Vagina (tissue), 2 donors: ENCODE measurements around the gene WFDC10B. TPM values are rescaled to one million over a fixed set of nuclear protein-coding genes. Genes with fewer than 3 reads are reported as not detected.
"Not testable (repeated sequence)": the region's sequence is repeated elsewhere in the genome, so short reads cannot be mapped to it uniquely, and the experiment has no call there.

ENCODE experiments used
- DNase-seq, 2 donors: peaks; one replicate each; pipeline ENCODE4 v3.0.0-alpha.2; 2017; ENCODE audit errors: extremely low spot score in 2 of 2
- H3K27ac ChIP-seq: fragments of 200-600 bp; sonication (generic); one replicate; pipeline ENCODE4 v1.5.1; 2019
- H3K27me3 ChIP-seq: fragments of 200-600 bp; sonication (generic); one replicate; pipeline ENCODE4 v1.5.1; 2019
- H3K36me3 ChIP-seq, 2 donors: fragments of 200-600 bp; sonication (generic); one replicate each; pipeline ENCODE4 v1.5.1; 2017 to 2019
- H3K4me1 ChIP-seq: fragments of 200-600 bp; sonication (generic); one replicate; pipeline ENCODE4 v1.5.1; 2019
- H3K4me3 ChIP-seq, 2 donors: fragments of 200-600 bp; sonication (generic); 1 replicate in 1 of 2; 2 replicates in 1 of 2; pipeline ENCODE4 v1.5.1; 2016 to 2019
- H3K9me3 ChIP-seq: fragments of 200-600 bp; sonication (generic); one replicate; pipeline ENCODE4 v1.5.1; 2019
- CTCF ChIP-seq, 3 experiments: fragments of 450-650 bp in 2 of 3; fragments of 200-600 bp in 1 of 3; sonication (generic) in 1 of 3; IDR thresholded peaks; one replicate each; pipeline ENCODE4 v1.5.1; 2017 to 2019; ENCODE audit warnings: antibody characterized with exemption in 3 of 3, mild to moderate bottlenecking in 2 of 3, moderate library complexity in 2 of 3
- POLR2A ChIP-seq, 2 donors: fragments of 450-650 bp; IDR thresholded peaks; one replicate each; pipeline ENCODE4 v1.6.1; 2017; ENCODE audit warnings: antibody characterized with exemption in 2 of 2, mild to moderate bottlenecking in 2 of 2, moderate library complexity in 2 of 2
- POLR2AphosphoS5 ChIP-seq, 2 donors: sonication (generic); formaldehyde crosslinking; IDR thresholded peaks; one replicate each; pipeline ENCODE4 v1.9.0; 2017; ENCODE audit warnings: antibody characterized with exemption in 2 of 2, mild to moderate bottlenecking in 2 of 2, low read depth in 1 of 2; ENCODE audit not compliant: insufficient read depth in 1 of 2
- intact Hi-C: fragments of 100-400 bp; cut with DNase I; formaldehyde crosslinking; loops from one replicate; pipeline ENCODE4 v1.15.1; 2023
- total RNA-seq: library from RNA; depleted of rRNA; stranded (reverse); fragments of >200 nt; gene quantifications from one replicate; pipeline ENCODE4 v1.2.3, GENCODE V29; 2016

Gene WFDC10B
- total RNA-seq, 1 donor from 2014 or later: not detected

GRCh38 chr20:45722047-45722446 lies 17.2 kb upstream of the WFDC10B start, which contains the start of gene SPINT4:
TSS of gene SPINT4 (plus strand) at chr20:45722347. CDS start at chr20:45722368, 21 bp downstream.
- intact Hi-C loops: no loop called here
- Histone ChIP-seq H3K4me1 (no peaks in the 10 kb centered on the region), H3K27me3 (no peaks in the 10 kb centered on the region), H3K4me3 (no peak within 1 kb of the TSS), H3K9me3 (no peaks in the 10 kb centered on the region), H3K36me3 (no peaks in the 10 kb centered on the region), H3K27ac (no peak within 1 kb of the TSS)
- no peak for TF ChIP-seq POLR2AphosphoS5 (IDR thresholded peaks at IDR 0.05; ENCODE audit: insufficient read depth in 1 of 2, low read depth in 1 of 2)
- TF ChIP-seq POLR2A (IDR thresholded peaks at IDR 0.05): no peak
- no peak for TF ChIP-seq CTCF (IDR thresholded peaks at IDR 0.05)
- DNase-seq: no peak

GRCh38 chr20:45716141-45716688 lies 11.4 kb upstream of the WFDC10B start:
- H3K27me3 ChIP-seq, H3K9me3 ChIP-seq, H3K27ac ChIP-seq, intact Hi-C loops, H3K36me3 ChIP-seq, H3K4me3 ChIP-seq, H3K4me1 ChIP-seq, DNase-seq: not testable (repeated sequence)

GRCh38 chr20:45701873-45702272 lies 2.9 kb downstream of the WFDC10B start, which contains the start of gene WFDC13:
TSS of gene WFDC13 (plus strand) at chr20:45702038. CDS start at chr20:45702124, 86 bp downstream.
- no peaks in the 10 kb centered on the region for H3K27me3 ChIP-seq
- no peak within 1 kb of the TSS for H3K27ac ChIP-seq
- no peaks in the 10 kb centered on the region for H3K36me3 ChIP-seq
- TF ChIP-seq CTCF (IDR thresholded peaks at IDR 0.05) (no peak), POLR2A (IDR thresholded peaks at IDR 0.05) (no peak), POLR2AphosphoS5 (IDR thresholded peaks at IDR 0.05; ENCODE audit: insufficient read depth in 1 of 2, low read depth in 1 of 2) (no peak)
- H3K9me3 ChIP-seq: no peaks in the 10 kb centered on the region
- H3K4me1 ChIP-seq: no peaks in the 10 kb centered on the region
- no peak for DNase-seq
- H3K4me3 ChIP-seq: no peak within 1 kb of the TSS
- intact Hi-C loops: no loop called here

- Histone ChIP-seq H3K4me3 (no peak overlapping the region), H3K27me3 (no peaks in the 10 kb centered on the region), H3K27ac (no peak overlapping the region), H3K9me3 (no peaks in the 10 kb centered on the region), H3K4me1 (no peaks in the 10 kb centered on the region), H3K36me3 (no peaks in the 10 kb centered on the region)
- no peak for TF ChIP-seq POLR2AphosphoS5 (IDR thresholded peaks at IDR 0.05; ENCODE audit: insufficient read depth in 1 of 2, low read depth in 1 of 2)
- TF ChIP-seq CTCF (IDR thresholded peaks at IDR 0.05): no peak
- no peak for TF ChIP-seq POLR2A (IDR thresholded peaks at IDR 0.05)
- DNase-seq: no peak
- intact Hi-C loops: no loop called here
Observed at GRCh38 chr20:45701104-45701503, 3.7 kb downstream of the WFDC10B start.

GRCh38 chr20:45695496-45695895 lies 9.3 kb downstream of the WFDC10B start:
- no peak overlapping the region for H3K4me3 ChIP-seq
- no peak overlapping the region for H3K27ac ChIP-seq
- DNase-seq: no peak
- H3K36me3 ChIP-seq: no peaks in the 10 kb centered on the region
- intact Hi-C loops: no loop called here
- no peaks in the 10 kb centered on the region for H3K27me3 ChIP-seq
- H3K4me1 ChIP-seq: no peaks in the 10 kb centered on the region
- H3K9me3 ChIP-seq: no peaks in the 10 kb centered on the region
- no peak for TF ChIP-seq POLR2AphosphoS5 (IDR thresholded peaks at IDR 0.05; ENCODE audit: insufficient read depth in 1 of 2, low read depth in 1 of 2)

- H3K9me3 ChIP-seq, intact Hi-C loops: not testable (repeated sequence)
Observed at GRCh38 chr20:45693346-45693745, 11.5 kb downstream of the WFDC10B start.

More at GRCh38 chr20:45693346-45693745, 11.5 kb downstream of the WFDC10B start:
- not testable (repeated sequence) for DNase-seq, H3K4me3 ChIP-seq, H3K27ac ChIP-seq, H3K4me1 ChIP-seq, H3K36me3 ChIP-seq, H3K27me3 ChIP-seq
